Ovary (tissue), 9 donors: ENCODE data around the gene CCDC63. TPM values are rescaled to one million over a fixed set of nuclear protein-coding genes. Genes with fewer than 3 reads are reported as not detected.

Source experiments
- DNase-seq, 5 donors: peaks; one replicate each; pipeline ENCODE4 v3.0.0-alpha.2; 2019 to 2020
- H3K27ac ChIP-seq, 2 donors: fragments of 200-600 bp; one replicate each; pipeline versions ENCODE4 v1.5.1 to v1.8.0; 2019 to 2022
- H3K27me3 ChIP-seq: fragments of 200-600 bp; one replicate; pipeline ENCODE4 v1.8.0; 2022
- H3K36me3 ChIP-seq: fragments of 200-600 bp; sonication (generic); one replicate; pipeline ENCODE4 v1.5.1; 2019
- H3K4me1 ChIP-seq: one replicate; pipeline ENCODE4 v1.8.1; 2013; ENCODE audit warnings: mild to moderate bottlenecking, moderate library complexity; ENCODE audit not compliant: insufficient read depth
- H3K4me3 ChIP-seq: fragments of 200-600 bp; sonication (generic); one replicate; pipeline ENCODE4 v1.5.1; 2017
- H3K9me3 ChIP-seq, 2 donors: fragments of 200-600 bp in 1 of 2; sonication (generic) in 1 of 2; one replicate each; pipeline versions ENCODE4 v1.5.1 to v1.8.1; 2013 to 2019; ENCODE audit warnings: mild to moderate bottlenecking in 1 of 2, moderate library complexity in 1 of 2
- EP300 ChIP-seq: sonication (generic); formaldehyde crosslinking; IDR thresholded peaks from one replicate; pipeline ENCODE4 v1.6.1; 2017; ENCODE audit warnings: antibody characterized with exemption
- POLR2A ChIP-seq: fragments of 450-650 bp; IDR thresholded peaks from one replicate; pipeline ENCODE4 v1.6.1; 2017; ENCODE audit warnings: antibody characterized with exemption, mild to moderate bottlenecking, moderate library complexity
- WGBS, 3 donors: extraction: QIAGEN DNeasy Blood & Tissue Kit in 1 of 3; methylation state at CpG; one replicate each; pipeline versions ENCODE4 v1.1.5 to v1.1.7; 2013 to 2017; 5-methylcytosine and 5-hydroxymethylcytosine counted together
- intact Hi-C, 4 donors: fragments of 100-400 bp; cut with DNase I; formaldehyde crosslinking; loops; one replicate each; pipeline versions ENCODE4 v1.11.0 to v1.15.1; 2022 to 2023
- polyA plus RNA-seq, 2 donors: library from polyadenylated mRNA; stranded (reverse); fragments of 200-250 nt in 1 of 2; fragments of 350-450 nt in 1 of 2; fragmentation: Illumina TruSeq in 1 of 2; extraction: RNeasy Lipid Tissue Mini Kit (QIAGEN cat#74804) in 1 of 2; gene quantifications; one replicate each; pipeline ENCODE4 v1.2.3, GENCODE V29; 2013 to 2014
- total RNA-seq, 7 donors: library from RNA; depleted of rRNA in 2 of 7; stranded (reverse); fragments of >200 nt in 2 of 7; fragmentation: NEBNext Ultra II Directional in 3 of 7; extraction: Animal tissue kit (Norgen Biotek cat#: 25700) in 3 of 7; gene quantifications; one replicate each; pipeline versions ENCODE4 v1.1.0 to v1.2.4, GENCODE V29; 2016 to 2023
- TF ChIP-seq, protein P1 (sequence below), 3 donors: fragments of 450-650 bp in 2 of 3; fragments of 200-600 bp in 1 of 3; IDR thresholded peaks; one replicate each; pipeline versions ENCODE4 v1.5.1 to v1.8.0; 2016 to 2022; ENCODE audit warnings: antibody characterized with exemption in 3 of 3, mild to moderate bottlenecking in 1 of 3
- donor health status: DM: no; HTN: no; CAD: no; lungs with moderate emphysema.
- donor health status: DM: no; HTN: no; CAD: no.
- donor health status: Bipolar disorder and iron deficiency.
- donor health status: DM: yes; HTN: yes; CAD: no.
- donor health status: DM: no; HTN: no; CAD: no.
- donor health status: DM: yes; HTN: yes; CAD: no.

The CCDC63 gene
- total and polyA plus RNA-seq, 9 donors: not detected

DNA sequence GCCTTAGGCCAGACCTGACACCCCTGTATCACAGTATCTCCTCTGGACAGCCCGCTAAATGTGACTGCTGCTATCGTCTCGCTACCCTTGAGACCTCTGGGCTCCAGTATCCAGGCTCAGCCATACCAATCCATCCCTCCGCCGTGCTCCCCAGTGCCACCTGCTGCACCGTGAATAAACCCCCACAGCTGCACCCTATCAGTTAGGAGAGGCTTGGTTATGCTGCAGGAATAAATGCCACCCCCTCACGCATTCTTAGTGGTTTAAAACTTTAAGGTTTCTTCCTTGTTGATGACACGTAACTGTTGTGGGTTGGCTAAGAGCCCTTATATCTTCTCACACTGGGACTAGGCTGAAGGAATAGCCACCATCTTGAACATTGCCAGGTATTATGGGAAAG, 12.1 kb downstream of the CCDC63 start:
- Histone ChIP-seq H3K4me1 (peaks cover under 1% of the 10 kb centered on the region), H3K36me3 (no peaks in the 10 kb centered on the region), H3K9me3 (no peaks in the 10 kb centered on the region), H3K27me3 (no peaks in the 10 kb centered on the region), H3K27ac (no peak overlapping the region), H3K4me3 (no peak overlapping the region)
- no peak for DNase-seq
- 63 to 69% (median 63%) methylated on average over 8 of the region's 8 CpGs for WGBS, 3 donors
- no peak for TF ChIP-seq POLR2A
- TF ChIP-seq, protein P1, sequence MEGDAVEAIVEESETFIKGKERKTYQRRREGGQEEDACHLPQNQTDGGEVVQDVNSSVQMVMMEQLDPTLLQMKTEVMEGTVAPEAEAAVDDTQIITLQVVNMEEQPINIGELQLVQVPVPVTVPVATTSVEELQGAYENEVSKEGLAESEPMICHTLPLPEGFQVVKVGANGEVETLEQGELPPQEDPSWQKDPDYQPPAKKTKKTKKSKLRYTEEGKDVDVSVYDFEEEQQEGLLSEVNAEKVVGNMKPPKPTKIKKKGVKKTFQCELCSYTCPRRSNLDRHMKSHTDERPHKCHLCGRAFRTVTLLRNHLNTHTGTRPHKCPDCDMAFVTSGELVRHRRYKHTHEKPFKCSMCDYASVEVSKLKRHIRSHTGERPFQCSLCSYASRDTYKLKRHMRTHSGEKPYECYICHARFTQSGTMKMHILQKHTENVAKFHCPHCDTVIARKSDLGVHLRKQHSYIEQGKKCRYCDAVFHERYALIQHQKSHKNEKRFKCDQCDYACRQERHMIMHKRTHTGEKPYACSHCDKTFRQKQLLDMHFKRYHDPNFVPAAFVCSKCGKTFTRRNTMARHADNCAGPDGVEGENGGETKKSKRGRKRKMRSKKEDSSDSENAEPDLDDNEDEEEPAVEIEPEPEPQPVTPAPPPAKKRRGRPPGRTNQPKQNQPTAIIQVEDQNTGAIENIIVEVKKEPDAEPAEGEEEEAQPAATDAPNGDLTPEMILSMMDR (IDR thresholded peaks at IDR 0.05): no peak
- no peak for TF ChIP-seq EP300
- intact Hi-C loops: no loop called here

DNA sequence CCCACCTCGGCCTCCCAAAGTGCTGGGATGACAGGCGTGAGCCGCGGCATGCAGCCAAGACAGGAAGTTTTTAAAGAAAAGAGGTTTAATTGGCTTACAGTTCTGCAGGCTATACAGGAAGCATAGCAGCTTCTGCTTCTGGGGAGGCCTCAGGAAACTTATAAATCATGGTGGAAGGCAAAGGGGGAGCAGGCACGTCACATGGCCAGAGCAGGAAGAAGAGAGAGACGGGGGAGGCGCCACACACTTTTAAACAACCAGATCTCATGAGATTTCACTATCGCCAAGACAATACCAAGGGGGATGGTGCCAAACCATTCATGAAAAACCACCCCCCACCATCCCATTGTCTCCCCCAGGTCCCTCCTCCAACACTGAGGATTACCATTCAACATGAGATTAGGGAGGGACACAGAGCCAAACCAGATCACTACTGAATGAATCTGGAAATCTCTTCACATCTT, 14.1 kb downstream of the CCDC63 start:
- TF ChIP-seq POLR2A (no peak), EP300 (no peak)
- TF ChIP-seq, protein P1 (IDR thresholded peaks at IDR 0.05): no peak
- DNase-seq: no peak
- H3K27ac ChIP-seq: no peak overlapping the region
- no peak overlapping the region for H3K4me3 ChIP-seq
- H3K27me3 ChIP-seq: no peaks in the 10 kb centered on the region
- WGBS, 3 donors: 21 to 44% (median 38%) methylated on average over 8 of the region's 8 CpGs
- no peaks in the 10 kb centered on the region for H3K4me1 ChIP-seq
- H3K9me3 ChIP-seq: no peaks in the 10 kb centered on the region
- intact Hi-C loops: no loop called here
- no peaks in the 10 kb centered on the region for H3K36me3 ChIP-seq

DNA sequence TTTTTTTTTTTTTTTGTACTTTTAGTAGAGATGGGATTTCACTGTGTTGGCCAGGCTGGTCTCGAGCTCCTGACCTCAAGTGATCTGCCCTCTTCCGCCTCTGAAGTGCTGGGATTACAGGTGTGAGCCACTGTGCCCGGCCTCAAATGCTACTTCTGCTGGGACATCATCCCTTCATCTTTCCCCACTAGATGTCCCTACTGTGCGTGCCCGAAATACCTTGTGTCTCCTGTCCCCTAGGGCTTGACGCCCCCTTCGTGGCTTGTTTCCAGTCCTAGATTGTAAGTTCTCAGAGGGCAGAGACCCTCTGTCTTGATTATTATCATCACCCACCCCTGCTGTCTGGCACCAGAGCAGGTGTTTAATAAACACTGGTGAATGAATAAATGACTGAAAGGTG, 14.9 kb downstream of the CCDC63 start:
- intact Hi-C loops: no loop called here
- WGBS, 3 donors: 81 to 88% (median 82%) methylated on average over 7 of the region's 7 CpGs
- no peaks in the 10 kb centered on the region for H3K36me3 ChIP-seq
- no peak for TF ChIP-seq EP300
- no peak for TF ChIP-seq POLR2A
- TF ChIP-seq, protein P1 (IDR thresholded peaks at IDR 0.05): no peak
- no peaks in the 10 kb centered on the region for H3K4me1 ChIP-seq
- no peak overlapping the region for H3K4me3 ChIP-seq
- no peak for DNase-seq
- H3K27me3 ChIP-seq: no peaks in the 10 kb centered on the region
- no peak overlapping the region for H3K27ac ChIP-seq
- H3K9me3 ChIP-seq: no peaks in the 10 kb centered on the region

DNA sequence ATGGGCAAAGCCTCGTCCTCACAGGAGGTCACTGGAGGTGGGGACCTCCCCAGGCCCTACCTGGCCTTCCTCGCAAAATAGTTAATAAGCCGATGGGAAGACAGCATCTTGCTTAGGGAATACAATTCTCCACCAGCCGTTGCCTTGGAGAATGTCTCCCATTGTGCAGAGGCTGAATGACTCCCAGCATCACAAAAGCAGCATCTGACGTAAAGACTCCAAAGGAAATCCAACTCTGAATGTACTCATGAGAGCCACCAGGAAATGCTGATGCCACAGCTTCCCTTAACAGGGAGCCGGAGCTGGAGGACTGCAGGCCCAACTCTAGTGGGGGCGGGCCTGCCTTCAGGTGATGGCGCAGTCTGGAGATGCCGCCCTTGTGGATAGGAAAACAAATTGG, 15.5 kb downstream of the CCDC63 start:
- 86 to 89% (median 86%) methylated on average over 9 of the region's 9 CpGs for WGBS, 3 donors
- TF ChIP-seq EP300 (no peak), POLR2A (no peak)
- TF ChIP-seq, protein P1 (IDR thresholded peaks at IDR 0.05): no peak
- intact Hi-C loops: no loop called here

More for the DNA sequence above, 15.5 kb downstream of the CCDC63 start:
- no peak for DNase-seq
- H3K9me3 ChIP-seq: no peaks in the 10 kb centered on the region
- H3K27me3 ChIP-seq: no peaks in the 10 kb centered on the region
- no peak overlapping the region for H3K27ac ChIP-seq
- H3K4me3 ChIP-seq: no peak overlapping the region
- H3K4me1 ChIP-seq: no peaks in the 10 kb centered on the region
- H3K36me3 ChIP-seq: no peaks in the 10 kb centered on the region
